ENCODE results near the gene CASQ2.

DNA sequence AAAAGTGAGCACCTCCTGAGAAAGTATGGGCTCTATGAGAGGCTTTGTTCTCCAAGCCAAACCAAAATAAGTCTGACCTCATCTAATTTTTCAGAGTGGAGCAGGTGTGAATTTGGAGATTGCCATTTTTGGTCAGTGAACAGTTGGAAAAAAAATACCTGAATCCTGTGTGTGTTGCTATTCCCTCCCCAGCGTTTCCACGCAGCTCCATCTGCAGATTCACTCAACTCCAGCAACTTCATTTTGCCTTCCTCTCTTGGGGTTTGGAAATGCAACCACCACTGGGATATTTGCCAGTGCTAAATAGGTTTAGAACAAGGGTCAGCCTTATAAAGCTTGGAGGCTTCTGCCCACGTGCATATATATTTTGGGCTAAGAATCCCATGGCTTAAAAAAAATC, 11.2 kb downstream of the CASQ2 start:
- TF ChIP-seq, protein P1, sequence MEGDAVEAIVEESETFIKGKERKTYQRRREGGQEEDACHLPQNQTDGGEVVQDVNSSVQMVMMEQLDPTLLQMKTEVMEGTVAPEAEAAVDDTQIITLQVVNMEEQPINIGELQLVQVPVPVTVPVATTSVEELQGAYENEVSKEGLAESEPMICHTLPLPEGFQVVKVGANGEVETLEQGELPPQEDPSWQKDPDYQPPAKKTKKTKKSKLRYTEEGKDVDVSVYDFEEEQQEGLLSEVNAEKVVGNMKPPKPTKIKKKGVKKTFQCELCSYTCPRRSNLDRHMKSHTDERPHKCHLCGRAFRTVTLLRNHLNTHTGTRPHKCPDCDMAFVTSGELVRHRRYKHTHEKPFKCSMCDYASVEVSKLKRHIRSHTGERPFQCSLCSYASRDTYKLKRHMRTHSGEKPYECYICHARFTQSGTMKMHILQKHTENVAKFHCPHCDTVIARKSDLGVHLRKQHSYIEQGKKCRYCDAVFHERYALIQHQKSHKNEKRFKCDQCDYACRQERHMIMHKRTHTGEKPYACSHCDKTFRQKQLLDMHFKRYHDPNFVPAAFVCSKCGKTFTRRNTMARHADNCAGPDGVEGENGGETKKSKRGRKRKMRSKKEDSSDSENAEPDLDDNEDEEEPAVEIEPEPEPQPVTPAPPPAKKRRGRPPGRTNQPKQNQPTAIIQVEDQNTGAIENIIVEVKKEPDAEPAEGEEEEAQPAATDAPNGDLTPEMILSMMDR (optimal IDR thresholded peaks at IDR 0.05 in 1 of 3, IDR thresholded peaks at IDR 0.05 in 1 of 3, conservative IDR thresholded peaks at IDR 0.05 in 1 of 3; ENCODE audit: extremely low read depth in 1 of 3, insufficient read depth in 2 of 3, low read length in 3 of 3), result no peak
- no peak for TF ChIP-seq EZH2 (IDR thresholded peaks at IDR 0.05; ENCODE audit: low read length)
